WI38 (cell line): Measurements from ENCODE around the gene LAPTM5.
"Not testable (repeated sequence)": the region's sequence is repeated elsewhere in the genome, so short reads cannot be mapped to it uniquely, and the experiment has no call there.

Experiments used
- H3K4me3 ChIP-seq: 2 replicates; pipeline ENCODE4 v1.5.1; 2011; ENCODE audit warnings: low read depth, mild to moderate bottlenecking, control low read depth, low read length
- TF ChIP-seq, protein P1 (sequence below): IDR thresholded peaks from 2 replicates; pipeline ENCODE4 v1.5.1; 2012; ENCODE audit warnings: low read depth, mild to moderate bottlenecking, control low read depth, low read length

The LAPTM5 gene

DNA sequence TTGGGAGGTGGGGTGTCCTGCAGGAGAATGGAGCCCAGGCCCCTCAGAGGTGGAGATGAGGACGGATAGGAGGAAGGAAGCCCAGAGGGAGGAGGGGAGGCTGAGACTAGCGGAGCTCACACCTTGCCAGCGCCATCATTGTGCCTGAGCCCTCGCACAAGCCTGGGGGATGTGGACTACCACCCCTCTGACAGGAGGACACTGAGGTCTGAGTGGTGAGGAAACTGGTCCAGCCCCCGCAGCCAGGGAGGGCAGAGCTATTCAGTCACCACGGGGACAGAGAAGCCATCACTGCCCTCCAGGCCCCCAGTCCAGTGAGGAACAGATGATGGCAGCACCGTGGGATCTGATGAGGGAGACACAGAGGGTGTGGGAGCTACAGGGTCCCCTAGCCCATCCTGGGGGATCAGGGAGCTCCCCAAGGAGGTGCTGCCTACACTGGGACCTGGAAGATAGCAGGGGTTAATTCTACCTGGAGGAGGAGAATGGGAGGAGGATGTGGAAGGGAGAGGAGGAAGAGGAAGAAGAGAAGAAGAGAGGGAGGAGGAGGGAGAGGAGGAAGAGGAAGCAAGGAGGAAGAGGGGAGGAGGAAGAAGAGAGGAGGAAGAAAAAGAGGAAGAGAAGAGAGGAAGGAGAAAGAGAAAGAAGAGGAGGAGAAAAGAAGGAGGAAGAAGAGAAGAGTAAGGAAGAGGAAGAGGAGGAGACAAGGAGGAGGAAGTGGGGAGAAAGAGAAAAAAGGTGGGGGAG is 65.2 kb downstream of the LAPTM5 start:
- no peak overlapping the region for H3K4me3 ChIP-seq
- TF ChIP-seq, protein P1, sequence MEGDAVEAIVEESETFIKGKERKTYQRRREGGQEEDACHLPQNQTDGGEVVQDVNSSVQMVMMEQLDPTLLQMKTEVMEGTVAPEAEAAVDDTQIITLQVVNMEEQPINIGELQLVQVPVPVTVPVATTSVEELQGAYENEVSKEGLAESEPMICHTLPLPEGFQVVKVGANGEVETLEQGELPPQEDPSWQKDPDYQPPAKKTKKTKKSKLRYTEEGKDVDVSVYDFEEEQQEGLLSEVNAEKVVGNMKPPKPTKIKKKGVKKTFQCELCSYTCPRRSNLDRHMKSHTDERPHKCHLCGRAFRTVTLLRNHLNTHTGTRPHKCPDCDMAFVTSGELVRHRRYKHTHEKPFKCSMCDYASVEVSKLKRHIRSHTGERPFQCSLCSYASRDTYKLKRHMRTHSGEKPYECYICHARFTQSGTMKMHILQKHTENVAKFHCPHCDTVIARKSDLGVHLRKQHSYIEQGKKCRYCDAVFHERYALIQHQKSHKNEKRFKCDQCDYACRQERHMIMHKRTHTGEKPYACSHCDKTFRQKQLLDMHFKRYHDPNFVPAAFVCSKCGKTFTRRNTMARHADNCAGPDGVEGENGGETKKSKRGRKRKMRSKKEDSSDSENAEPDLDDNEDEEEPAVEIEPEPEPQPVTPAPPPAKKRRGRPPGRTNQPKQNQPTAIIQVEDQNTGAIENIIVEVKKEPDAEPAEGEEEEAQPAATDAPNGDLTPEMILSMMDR: no peak

DNA sequence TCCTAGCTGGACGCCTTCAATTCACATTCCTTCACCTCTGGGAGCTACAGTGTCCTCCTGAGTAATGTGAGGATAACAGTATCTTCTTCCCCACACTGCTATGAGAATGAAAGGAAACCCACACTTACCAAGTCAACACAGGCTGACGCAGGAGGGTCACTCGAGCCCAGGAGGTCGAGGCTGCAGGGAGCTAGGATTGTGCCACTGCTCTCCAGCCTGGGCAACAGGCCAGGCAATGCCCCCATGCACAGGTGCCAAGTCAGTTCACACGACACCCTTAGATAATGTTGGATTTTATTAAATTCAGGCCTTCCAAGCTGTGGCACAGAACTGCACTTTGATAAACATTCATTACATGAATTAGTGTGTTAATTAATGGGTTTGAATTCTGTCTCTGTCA is 66.1 kb downstream of the LAPTM5 start:
- TF ChIP-seq, protein P1: no peak
- no peak overlapping the region for H3K4me3 ChIP-seq

DNA sequence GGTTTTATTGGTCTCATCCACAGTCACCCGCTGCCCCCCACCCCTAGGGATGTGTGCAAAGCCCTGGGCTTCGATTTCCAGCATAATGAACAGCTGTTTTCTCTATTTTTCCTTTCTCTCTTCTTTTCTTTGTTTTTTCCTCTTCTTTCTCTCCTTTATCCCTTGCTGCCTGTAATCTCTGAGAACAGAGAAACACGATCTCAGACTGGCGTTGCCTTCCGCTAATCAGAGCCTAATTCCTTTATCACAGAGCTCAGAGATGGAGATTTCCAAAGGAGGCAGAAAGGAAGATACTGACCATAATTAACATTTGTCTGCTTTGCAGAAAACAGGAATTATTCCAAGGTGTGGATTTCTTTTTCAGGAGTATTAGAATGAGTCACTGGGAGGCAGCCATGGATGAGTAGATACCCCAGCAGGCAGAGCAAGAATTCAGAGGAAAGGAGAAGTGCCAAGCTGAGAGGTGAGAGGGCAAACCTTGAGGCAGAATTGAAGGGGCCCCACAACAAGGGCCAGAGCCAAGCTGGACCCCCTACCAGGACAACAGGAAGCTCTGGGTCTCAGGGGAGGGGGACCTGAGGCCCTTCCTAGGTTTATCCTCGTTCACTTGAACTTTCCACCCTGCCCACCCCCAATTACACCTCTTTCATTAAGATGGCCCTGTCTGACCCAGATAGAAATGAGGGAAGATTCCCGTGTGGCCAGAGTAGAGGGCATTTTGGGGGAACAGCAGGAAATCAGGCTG is 67.5 kb downstream of the LAPTM5 start:
- no peak overlapping the region for H3K4me3 ChIP-seq
- TF ChIP-seq, protein P1: no peak

- TF ChIP-seq, protein P1: no peak
- H3K4me3 ChIP-seq: no peak overlapping the region
Measured at GRCh38 chr1:30688920-30689794, 68.4 kb downstream of the LAPTM5 start.

DNA sequence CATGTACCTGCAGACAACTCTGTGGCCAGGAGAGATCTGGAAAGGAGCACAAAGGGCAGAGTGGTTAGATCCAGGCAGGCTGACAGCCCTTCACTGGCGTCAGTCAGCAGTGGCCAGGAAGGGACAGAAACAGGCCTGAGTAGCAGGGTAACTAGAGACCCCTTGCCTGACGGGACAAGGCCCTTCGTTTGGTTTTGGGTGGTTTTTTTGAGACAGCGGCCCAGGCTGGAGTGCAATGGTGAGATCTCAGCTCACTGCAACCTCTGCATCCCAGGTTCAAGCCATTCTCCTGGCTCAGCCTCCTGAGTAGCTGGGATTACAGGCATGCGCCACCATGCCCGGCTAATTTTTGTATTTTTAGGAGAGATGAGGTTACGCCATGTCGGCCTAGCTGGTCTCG is 69.1 kb downstream of the LAPTM5 start:
- H3K4me3 ChIP-seq: not testable (repeated sequence)

GRCh38 chr1:30687886-30688285 is 69.7 kb downstream of the LAPTM5 start:
- no peak overlapping the region for H3K4me3 ChIP-seq
- TF ChIP-seq, protein P1: no peak

DNA sequence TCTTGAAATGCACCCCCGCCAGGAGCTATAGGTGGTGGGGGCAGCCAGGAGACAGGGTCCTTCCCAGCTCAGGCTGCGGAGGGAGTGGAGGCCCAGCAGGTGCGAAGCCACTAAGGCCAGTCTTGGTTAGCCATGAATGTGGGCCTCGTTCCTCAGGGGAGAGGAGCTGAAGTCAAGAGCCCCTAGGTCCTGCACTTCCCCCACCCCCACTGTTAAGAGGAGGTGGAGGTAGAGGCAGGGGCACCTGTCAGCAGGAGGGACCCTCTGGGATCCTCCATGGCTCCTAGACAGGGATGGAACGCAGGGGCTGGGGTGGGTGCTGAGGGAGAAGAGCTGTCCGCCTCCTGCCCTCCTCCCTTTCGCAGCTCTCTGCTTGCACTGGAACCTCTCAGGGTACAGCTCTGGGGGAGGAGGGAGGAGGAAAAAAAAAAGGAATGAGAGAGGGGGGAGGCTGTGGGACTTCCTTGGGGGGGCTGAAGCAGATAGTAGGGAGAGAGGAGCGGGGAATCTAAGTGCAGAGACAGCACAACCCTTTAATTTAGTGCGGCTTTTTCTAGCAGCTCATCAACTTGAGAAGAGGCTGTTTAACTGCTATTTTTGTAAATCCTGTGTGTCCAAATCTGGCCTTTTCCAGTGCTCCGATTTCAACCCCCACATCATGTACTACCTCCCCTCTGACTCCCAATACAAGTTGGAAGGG is 71.2 kb downstream of the LAPTM5 start:
- TF ChIP-seq, protein P1: no peak
- no peak overlapping the region for H3K4me3 ChIP-seq
